ENCODE results near the gene ODAD3.

DNA sequence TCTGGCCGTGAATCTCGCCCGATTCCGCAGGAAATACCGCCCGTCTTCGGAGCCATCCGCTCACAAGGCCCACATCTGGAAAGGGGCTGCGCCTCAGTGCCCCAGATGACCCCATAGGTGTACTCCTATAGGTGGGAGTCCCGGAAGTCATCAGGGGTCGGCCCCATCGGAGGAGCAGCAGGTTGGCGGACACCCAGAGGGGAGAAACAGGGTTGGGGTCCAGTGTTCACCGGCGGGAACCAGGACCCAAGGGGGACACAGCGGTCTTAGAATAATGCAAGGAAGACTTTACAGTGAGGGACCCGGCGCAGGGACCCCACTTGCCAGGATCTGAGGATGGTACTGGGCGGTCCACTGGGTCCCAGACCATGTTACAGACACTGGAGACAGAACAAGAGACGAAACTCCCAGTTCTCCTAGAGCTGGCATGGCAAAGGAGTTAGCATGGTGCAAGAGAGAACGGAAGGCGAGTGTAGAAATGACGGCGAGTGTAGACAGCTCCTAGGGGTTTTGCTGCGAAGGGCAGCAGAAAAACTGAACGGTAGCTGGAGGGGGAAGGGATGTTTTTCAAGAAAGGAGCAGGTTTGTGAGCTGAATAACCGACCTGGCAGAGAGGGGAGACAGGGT is 11.6 kb downstream of the ODAD3 start:
- TF ChIP-seq, protein P1, sequence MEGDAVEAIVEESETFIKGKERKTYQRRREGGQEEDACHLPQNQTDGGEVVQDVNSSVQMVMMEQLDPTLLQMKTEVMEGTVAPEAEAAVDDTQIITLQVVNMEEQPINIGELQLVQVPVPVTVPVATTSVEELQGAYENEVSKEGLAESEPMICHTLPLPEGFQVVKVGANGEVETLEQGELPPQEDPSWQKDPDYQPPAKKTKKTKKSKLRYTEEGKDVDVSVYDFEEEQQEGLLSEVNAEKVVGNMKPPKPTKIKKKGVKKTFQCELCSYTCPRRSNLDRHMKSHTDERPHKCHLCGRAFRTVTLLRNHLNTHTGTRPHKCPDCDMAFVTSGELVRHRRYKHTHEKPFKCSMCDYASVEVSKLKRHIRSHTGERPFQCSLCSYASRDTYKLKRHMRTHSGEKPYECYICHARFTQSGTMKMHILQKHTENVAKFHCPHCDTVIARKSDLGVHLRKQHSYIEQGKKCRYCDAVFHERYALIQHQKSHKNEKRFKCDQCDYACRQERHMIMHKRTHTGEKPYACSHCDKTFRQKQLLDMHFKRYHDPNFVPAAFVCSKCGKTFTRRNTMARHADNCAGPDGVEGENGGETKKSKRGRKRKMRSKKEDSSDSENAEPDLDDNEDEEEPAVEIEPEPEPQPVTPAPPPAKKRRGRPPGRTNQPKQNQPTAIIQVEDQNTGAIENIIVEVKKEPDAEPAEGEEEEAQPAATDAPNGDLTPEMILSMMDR (IDR thresholded peaks at IDR 0.05; ENCODE audit: insufficient read depth, low read depth, low read length), result no peak
- TF ChIP-seq EZH2 (IDR thresholded peaks at IDR 0.05; ENCODE audit: insufficient read depth, low read length), result no peak
